Panc1 (cell line): ENCODE results near the gene VDR. TPM values are rescaled to one million over a fixed set of nuclear protein-coding genes. Genes with fewer than 3 reads are reported as not detected.

ENCODE experiments used
- ATAC-seq: fragments of 200-7000 bp; cut with Tn5 transposase; 2 replicates; pipeline ENCODE4 v1.9.1; 2020; ENCODE audit warnings: mild to moderate bottlenecking, moderate library complexity
- BruUV-seq: library from RNA; stranded (reverse); fragments of 400-500 nt; replicated peaks from 2 replicates; lab custom pipeline; 2021; lab: Mats Ljungman, UMichigan
- CTCF ChIA-PET: fragments of 300-600 bp; sonication (Branson Sonifier 250); formaldehyde crosslinking; loops from one replicate; lab custom pipeline; 2022; ENCODE audit warnings: antibody characterized with exemption; lab: Charles Lee
- POLR2A ChIA-PET: fragments of 300-600 bp; sonication (Branson Sonifier 250); formaldehyde crosslinking; loops from one replicate; lab custom pipeline; 2022; ENCODE audit warnings: antibody characterized with exemption; lab: Charles Lee
- DNase-seq: peaks from one replicate; pipeline ENCODE4 v3.0.0-alpha.2; 2010; ENCODE audit warnings: low read depth, low spot score
- H3K27ac ChIP-seq: 2 replicates; pipeline ENCODE4 v1.5.1; 2011; ENCODE audit warnings: mild to moderate bottlenecking, low read length, inconsistent platforms
- H3K27me3 ChIP-seq: fragments of 200-500 bp; sonication (Bioruptor generic); 2 replicates; pipeline ENCODE4 v1.6.0; 2014; ENCODE audit warnings: low read length, inconsistent platforms; ENCODE audit not compliant: control insufficient read depth, insufficient read depth
- H3K36me3 ChIP-seq: fragments of 200-500 bp; sonication (Bioruptor generic); 2 replicates; pipeline ENCODE4 v1.5.1; 2014; ENCODE audit warnings: inconsistent platforms, mild to moderate bottlenecking, low read length, moderate library complexity; ENCODE audit not compliant: control insufficient read depth, insufficient read depth
- H3K4me1 ChIP-seq: 2 replicates; pipeline ENCODE4 v1.5.1; 2011; ENCODE audit warnings: inconsistent platforms, mild to moderate bottlenecking, low read length, moderate library complexity; ENCODE audit not compliant: control insufficient read depth, insufficient read depth
- H3K4me3 ChIP-seq, 2 experiments: 2 replicates each; pipeline ENCODE4 v1.5.1; 2011 to 2012; ENCODE audit warnings: low read depth in 2 of 2, low read length in 2 of 2, mild to moderate bottlenecking in 2 of 2, inconsistent platforms in 1 of 2, moderate library complexity in 1 of 2
- H3K9me3 ChIP-seq: fragments of 200-500 bp; sonication (Bioruptor generic); 2 replicates; pipeline ENCODE4 v1.5.1; 2014; ENCODE audit warnings: low read depth, mild to moderate bottlenecking, inconsistent platforms, low read length, moderate library complexity; ENCODE audit not compliant: control insufficient read depth, insufficient read depth
- POLR2AphosphoS5 ChIP-seq: IDR thresholded peaks from 2 replicates; pipeline ENCODE4 v1.6.1; 2012; ENCODE audit warnings: mild to moderate bottlenecking, low read depth, low read length, moderate library complexity
- SIN3A ChIP-seq: IDR thresholded peaks from 2 replicates; pipeline ENCODE4 v1.6.1; 2012; ENCODE audit warnings: low read depth, mild to moderate bottlenecking, low read length, moderate library complexity, borderline replicate concordance; ENCODE audit not compliant: insufficient read depth
- TCF7L2 ChIP-seq: IDR thresholded peaks from 2 replicates; pipeline ENCODE4 v1.6.1; 2011; ENCODE audit warnings: mild to moderate bottlenecking, low read depth, low read length, inconsistent platforms
- in situ Hi-C: cut with HindIII; loops from 2 replicates; pipeline ENCODE4 v1.10.0; 2016; ENCODE audit warnings: low sequenced_read_pairs, low pct_unique_long_range_greater_than_20kb
- intact Hi-C: fragments of 100-400 bp; cut with micrococcal nuclease; formaldehyde crosslinking; loops from one replicate; pipeline ENCODE4 v1.10.0; 2022; ENCODE audit not compliant: unreplicated experiment
- total RNA-seq: library from RNA; stranded (reverse); gene quantifications from one replicate; pipeline ENCODE4 v1.2.1, GENCODE V29; 2021; ENCODE audit not compliant: unreplicated experiment
- TF ChIP-seq, protein P1 (sequence below), 2 experiments: IDR thresholded peaks; 2 replicates each; pipeline ENCODE4 v1.6.1; 2011 to 2012; ENCODE audit warnings: low read depth in 2 of 2, control low read depth in 1 of 2, low read length in 1 of 2, mild to moderate bottlenecking in 1 of 2, moderate library complexity in 1 of 2; ENCODE audit not compliant: insufficient read depth in 1 of 2
- TF ChIP-seq, protein P2 (sequence below): fragments of 450-650 bp; IDR thresholded peaks from 2 replicates; pipeline ENCODE4 v1.5.1; 2017; ENCODE audit warnings: mild to moderate bottlenecking

Gene VDR
- total RNA-seq, 1 experiment from 2014 or later, result 3.0 TPM

- DNase-seq (no peak), ATAC-seq (no peak)
- CTCF ChIA-PET, result interaction anchor here (0.6 kb wide), 1 partner anchor 68 kb away, joined by 5 read pairs; no protein-coding TSS in a partner anchor
- in situ Hi-C loops (no loop called here), intact Hi-C loops (no loop called here)
- Histone ChIP-seq H3K27me3 (peaks cover 3% of the 10 kb centered on the region; the same call in 1 of the 2 replicates), H3K9me3 (no peaks in the 10 kb centered on the region), H3K4me1 (no peaks in the 10 kb centered on the region), H3K27ac (no peak overlapping the region), H3K36me3 (no peaks in the 10 kb centered on the region), H3K4me3 (no peak overlapping the region)
- POLR2A ChIA-PET, result no interaction called here
- no TSS peak for BruUV-seq
- TF ChIP-seq, protein P1, sequence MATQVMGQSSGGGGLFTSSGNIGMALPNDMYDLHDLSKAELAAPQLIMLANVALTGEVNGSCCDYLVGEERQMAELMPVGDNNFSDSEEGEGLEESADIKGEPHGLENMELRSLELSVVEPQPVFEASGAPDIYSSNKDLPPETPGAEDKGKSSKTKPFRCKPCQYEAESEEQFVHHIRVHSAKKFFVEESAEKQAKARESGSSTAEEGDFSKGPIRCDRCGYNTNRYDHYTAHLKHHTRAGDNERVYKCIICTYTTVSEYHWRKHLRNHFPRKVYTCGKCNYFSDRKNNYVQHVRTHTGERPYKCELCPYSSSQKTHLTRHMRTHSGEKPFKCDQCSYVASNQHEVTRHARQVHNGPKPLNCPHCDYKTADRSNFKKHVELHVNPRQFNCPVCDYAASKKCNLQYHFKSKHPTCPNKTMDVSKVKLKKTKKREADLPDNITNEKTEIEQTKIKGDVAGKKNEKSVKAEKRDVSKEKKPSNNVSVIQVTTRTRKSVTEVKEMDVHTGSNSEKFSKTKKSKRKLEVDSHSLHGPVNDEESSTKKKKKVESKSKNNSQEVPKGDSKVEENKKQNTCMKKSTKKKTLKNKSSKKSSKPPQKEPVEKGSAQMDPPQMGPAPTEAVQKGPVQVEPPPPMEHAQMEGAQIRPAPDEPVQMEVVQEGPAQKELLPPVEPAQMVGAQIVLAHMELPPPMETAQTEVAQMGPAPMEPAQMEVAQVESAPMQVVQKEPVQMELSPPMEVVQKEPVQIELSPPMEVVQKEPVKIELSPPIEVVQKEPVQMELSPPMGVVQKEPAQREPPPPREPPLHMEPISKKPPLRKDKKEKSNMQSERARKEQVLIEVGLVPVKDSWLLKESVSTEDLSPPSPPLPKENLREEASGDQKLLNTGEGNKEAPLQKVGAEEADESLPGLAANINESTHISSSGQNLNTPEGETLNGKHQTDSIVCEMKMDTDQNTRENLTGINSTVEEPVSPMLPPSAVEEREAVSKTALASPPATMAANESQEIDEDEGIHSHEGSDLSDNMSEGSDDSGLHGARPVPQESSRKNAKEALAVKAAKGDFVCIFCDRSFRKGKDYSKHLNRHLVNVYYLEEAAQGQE (IDR thresholded peaks at IDR 0.05; ENCODE audit: insufficient read depth in 1 of 2, low read depth in 2 of 2, low read length in 1 of 2), result no peak
- TF ChIP-seq POLR2AphosphoS5 (no peak), TCF7L2 (no peak), SIN3A (no peak)
- TF ChIP-seq, protein P2, sequence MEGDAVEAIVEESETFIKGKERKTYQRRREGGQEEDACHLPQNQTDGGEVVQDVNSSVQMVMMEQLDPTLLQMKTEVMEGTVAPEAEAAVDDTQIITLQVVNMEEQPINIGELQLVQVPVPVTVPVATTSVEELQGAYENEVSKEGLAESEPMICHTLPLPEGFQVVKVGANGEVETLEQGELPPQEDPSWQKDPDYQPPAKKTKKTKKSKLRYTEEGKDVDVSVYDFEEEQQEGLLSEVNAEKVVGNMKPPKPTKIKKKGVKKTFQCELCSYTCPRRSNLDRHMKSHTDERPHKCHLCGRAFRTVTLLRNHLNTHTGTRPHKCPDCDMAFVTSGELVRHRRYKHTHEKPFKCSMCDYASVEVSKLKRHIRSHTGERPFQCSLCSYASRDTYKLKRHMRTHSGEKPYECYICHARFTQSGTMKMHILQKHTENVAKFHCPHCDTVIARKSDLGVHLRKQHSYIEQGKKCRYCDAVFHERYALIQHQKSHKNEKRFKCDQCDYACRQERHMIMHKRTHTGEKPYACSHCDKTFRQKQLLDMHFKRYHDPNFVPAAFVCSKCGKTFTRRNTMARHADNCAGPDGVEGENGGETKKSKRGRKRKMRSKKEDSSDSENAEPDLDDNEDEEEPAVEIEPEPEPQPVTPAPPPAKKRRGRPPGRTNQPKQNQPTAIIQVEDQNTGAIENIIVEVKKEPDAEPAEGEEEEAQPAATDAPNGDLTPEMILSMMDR, result no peak
Measured at GRCh38 chr12:47938594-47938993, 33.8 kb upstream of the VDR start.

DNA sequence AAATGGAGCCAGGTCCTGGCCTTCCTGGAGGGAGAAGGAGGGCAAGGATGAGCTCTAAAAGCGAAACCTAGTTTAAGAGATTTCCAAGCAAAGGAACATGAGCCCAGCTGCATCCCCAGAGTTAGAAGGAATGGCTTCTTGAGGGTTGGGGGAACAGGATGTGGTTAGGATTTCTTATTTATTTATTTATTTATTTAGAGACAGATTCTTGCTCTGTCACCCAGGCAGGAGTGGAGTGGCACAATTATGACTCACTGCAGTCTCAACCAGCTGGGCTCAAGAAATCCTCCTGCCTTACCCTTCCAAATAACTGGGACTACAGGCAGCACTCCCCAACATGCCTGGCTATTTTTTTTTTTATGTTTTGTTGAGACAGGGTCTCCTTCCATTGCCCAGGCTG is 33.3 kb upstream of the VDR start:
- DNase-seq (no peak), ATAC-seq (no peak)
- Histone ChIP-seq H3K9me3 (no peaks in the 10 kb centered on the region), H3K27ac (no peak overlapping the region), H3K36me3 (no peaks in the 10 kb centered on the region), H3K4me3 (no peak overlapping the region), H3K27me3 (peaks cover 3% of the 10 kb centered on the region; the same call in 1 of the 2 replicates), H3K4me1 (no peaks in the 10 kb centered on the region)
- TF ChIP-seq, protein P2, result no peak
- TF ChIP-seq, protein P1 (IDR thresholded peaks at IDR 0.05; ENCODE audit: insufficient read depth in 1 of 2, low read depth in 2 of 2, low read length in 1 of 2), result no peak
- no peak for TF ChIP-seq POLR2AphosphoS5
- intact Hi-C loops (no loop called here), in situ Hi-C loops (no loop called here)
- no TSS peak for BruUV-seq
- ChIA-PET POLR2A (interaction anchor here (0.6 kb wide), 1 partner anchor 23 kb away, joined by 3 read pairs; no protein-coding TSS in a partner anchor), CTCF (no interaction called here)
